GM18520 (cell line): ENCODE data around the gene CADPS2.
A peak's percentile ranks its signal among the peaks of the same experiment; 100 is the strongest.

Source experiments
- ATAC-seq: cut with Tn5 transposase; IDR thresholded peaks from one replicate; pipeline ENCODE4 v1.9.1; 2021; ENCODE audit not compliant: unreplicated experiment

Gene CADPS2

DNA sequence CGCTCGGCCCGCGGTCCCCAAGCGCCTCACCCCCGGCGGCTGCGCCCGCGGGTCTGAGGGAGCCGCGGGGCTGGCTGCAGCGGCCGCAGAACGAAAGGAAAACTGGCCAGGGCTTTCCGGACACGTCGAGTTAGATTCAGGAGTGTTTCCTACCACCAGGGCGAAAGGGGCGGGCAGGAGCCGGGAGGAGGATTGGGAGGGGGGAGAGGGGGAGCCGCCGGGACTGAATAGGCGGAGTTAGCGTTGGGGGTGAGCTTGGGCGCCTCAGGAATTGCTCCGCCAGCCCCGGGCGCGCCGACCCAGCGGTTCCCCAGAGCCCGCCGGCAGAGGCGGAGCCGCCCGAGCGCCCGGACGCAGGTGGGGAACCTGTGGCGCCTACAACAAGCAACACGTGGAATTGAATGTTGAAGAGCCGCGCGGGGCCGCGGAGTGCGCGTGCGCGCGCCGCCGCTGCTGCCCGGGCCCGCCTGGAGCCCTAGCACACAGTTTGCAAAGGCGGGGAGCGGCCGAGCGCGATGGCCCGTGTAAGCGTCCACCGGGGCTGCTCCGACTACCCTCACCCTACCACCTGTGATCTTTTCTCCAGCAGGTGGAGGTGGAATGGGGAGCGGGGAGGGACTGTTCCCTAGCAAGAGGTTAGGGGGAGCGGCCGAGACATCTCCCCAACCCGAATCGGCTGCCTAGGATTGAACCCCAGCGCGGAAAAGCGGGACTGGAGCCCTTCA lies at the start of gene CADPS2:
TSS of gene CADPS2 (minus strand) at position 104 of the 725 bp plus-strand sequence. CDS start 123 bp downstream, outside the sequence.
- peak; percentile 61 for ATAC-seq

DNA sequence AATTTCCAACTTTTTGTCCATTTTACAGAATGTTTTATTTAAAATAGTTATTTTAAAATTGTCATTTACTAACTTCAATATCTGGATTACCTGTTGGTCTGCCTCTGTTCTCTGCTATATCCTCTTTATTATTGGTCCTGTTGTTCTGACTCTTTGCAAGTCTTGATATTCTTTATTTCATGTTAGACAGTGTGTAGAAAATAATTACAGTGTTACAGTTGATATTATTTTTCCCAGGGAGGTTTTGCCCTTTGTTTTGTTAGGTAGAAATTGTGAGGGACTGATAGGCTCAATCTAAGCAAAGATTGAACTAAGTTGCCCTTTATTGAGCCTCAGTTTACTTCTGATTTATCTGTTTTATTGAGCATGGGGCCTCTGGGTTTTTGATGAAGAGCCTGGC lies 49.4 kb upstream of the CADPS2 start:
- ATAC-seq: no peak

DNA sequence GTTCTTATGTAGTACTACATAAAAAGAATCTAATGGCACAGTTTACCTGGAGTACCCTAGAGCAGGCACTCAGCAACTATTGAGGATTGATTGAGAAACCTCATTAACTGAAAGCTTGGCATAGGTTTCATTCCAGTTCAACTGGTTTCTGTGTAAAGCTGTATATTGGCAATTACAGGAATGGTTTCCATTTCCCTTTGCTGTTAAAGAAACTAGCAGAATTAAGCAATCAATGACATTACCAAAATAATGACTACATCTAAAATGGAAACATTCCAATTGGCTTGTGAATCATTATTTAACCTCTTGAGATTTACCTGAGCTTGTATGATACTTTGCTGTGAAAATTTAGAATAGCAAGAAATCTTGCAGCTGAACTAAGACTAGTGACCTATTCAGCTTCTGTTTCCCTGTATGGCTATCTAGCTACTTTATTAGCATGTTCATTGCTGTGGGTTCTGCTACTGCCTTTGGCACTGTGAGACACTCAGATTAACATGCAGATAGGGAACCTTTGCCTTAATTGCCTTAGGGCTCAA lies 33.5 kb upstream of the CADPS2 start:
- ATAC-seq: no peak

DNA sequence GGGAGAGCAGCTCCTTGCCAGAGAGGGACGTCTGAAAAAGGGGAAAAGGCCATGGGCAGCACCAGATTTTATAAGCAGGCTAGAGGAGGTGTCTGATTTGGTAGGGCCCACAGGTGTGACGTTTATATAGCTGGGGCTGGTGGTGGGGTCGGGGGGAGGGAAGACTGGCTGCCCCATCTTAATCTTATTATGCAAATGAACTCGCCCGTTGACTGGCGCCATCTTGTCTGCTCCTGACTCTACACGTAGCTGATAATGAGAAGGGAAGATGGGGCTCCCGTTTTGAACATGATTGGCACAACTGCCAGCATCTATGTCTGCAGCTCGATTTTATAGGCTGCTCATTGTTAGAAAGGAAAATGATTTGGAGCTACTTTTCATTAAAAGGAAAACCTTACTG lies 28.6 kb upstream of the CADPS2 start:
- no peak for ATAC-seq

DNA sequence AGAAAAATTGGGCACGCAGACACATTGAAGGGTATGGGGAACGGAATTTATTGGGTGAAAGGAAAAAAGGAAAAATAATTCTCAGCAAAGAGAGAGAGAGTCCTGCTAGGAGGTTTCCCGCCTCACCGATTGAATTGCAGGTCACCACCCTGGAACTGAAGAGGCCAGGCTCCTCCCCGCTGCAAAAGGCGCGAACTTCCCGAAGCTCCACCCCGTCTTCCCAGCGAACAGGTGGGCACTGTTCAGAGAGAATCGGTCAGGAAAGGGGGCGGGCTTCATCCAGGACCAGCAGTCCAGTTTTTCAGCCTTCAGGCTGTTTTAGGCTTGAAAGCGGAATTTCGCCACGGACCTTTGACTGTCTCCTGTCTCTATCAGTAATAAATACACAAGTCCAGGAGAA lies 27.3 kb upstream of the CADPS2 start:
- ATAC-seq: no peak

DNA sequence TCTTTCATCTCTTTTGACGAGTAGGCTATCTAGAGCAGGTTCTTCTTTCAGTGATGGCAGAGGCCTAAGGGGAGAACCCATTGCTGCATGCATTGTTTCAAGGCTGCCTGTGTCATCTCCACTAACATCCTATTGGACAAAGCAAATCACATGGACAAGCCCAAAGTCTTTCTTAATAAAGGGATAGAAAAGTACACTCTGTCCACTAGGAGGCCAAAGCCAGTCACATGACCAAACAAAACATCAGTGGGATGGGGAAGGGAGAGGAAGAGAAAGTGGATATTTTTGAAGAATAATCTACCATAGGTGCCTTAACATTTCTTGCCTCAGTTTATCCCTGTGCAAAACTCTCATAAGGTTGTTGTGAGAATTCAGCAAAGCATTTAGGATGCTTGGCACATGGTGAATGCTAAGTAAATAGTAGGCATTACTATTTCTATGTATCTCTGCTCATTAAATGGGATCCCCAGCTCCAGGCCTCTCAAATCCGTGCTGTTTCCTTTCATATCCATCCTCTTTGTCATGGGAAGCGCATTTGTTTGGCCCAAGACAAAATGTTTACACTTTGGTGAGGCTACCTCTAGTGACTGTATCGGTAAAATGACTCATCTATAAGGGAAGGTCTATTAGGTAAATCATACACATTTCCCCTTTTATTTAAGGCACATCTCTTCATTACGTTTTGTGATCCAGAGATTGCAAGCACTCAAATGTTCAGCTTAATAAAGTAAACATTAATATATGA lies 16.7 kb upstream of the CADPS2 start:
- ATAC-seq: no peak

DNA sequence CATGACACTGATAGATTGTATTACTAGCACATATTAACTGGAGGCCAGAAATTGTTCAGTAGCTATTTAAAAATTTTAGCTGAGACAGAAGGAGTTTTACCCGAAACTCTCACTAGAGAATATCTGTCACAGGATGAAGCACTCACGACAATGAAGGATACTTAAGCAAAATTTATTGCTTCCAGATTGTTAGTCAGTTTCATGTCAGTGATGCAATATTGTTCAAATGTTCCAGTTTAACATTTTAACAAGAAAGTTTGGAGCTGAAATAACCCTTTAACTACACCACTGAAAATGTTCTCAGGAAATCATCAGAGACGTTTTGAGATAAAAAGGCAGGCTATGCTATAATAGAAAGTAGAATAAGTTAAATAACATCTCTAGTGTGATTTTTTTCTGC lies 15.0 kb upstream of the CADPS2 start:
- ATAC-seq: no peak

DNA sequence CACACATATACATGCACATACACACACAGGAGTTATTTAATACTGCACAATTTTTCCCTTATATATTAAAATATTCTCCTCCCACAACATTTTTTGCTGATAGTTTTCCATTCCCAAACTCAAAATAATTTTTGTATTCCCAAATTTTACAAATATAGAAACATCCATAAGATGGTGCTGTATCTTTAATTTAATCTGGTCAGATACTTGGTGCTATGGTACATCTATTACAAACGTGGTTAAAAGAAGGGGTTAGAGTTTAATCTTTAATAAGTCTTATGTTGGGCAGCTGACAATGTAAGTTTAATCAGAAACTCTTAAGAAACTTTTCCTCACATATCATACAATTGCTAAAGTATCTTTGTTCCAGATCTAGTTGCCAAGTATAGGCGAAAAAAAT lies 10.2 kb upstream of the CADPS2 start:
- ATAC-seq: no peak

DNA sequence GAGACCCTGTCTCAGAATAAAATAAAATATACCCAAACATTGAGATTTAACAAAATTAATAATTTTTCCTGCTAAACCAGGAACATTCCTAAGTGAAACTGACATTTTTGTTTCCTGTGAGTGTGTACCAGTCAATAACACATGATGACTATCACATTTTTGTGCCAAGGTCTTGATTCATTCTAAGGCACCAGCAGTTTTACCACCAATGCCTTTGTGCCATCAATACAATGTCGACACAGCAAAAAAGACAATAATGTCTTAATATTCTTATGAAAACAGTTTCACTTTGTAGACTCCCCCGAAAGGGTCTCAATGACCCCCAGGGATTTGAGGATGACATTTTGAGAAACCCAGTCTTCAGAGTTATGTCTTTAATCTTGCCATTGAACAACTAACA lies 7.2 kb upstream of the CADPS2 start:
- no peak for ATAC-seq

DNA sequence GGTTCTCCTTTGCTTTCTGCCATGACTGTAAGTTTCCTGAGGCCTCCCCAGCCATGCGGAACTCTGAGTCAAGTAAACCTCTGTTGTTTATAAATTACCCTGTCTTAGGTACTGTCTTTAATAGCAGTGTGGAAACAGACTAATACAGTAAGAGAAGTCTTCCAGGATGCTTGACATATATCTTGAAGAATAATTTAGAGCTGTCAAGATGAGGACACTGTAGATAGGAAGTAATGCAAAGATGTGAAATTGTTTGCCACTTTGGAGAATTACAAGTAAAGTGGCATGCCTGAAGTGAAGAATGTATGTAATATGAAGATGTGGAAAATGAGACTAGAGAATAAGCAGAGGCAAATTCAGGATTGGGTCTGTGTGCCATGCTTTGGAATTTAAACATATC lies 2.9 kb upstream of the CADPS2 start:
- ATAC-seq: no peak

DNA sequence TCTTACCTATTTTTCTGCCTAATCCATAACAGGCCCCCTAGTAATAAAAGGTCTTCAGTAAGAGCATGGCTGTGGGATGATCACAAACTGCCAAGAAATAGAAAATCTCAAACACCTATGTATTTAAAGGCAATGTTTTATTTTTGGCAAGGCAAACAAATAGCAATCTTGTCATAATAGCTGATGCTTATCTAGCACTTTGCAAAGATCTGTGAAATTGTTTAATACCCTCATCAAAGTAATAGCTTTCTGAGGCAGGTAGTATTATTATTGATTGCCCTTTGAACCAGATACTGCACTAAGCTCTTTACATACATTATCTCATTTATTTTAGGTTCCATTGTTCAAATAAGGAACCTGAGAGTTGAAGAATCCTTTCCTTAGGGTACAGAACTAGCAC lies 1.6 kb upstream of the CADPS2 start:
- no peak for ATAC-seq

DNA sequence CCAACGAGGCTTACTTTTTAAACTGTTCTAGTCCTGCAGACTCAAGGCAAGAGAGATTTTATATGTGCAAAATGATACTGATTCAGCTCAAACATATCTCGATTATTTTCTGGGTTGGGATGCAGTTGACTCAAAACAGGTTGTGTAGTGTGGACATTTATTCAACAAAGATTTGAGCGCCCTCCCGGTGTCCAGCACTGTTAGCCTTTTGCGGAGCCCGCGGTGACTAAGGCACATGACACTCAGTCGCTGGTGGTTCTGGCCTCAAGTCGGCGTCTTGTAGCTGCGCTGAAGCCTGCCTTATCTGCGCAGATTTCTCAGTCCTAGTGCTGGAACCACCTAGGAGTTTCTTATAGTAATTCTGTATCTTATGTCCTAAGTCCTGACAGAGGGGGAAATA lies 938 bp upstream of the CADPS2 start:
- no peak for ATAC-seq

DNA sequence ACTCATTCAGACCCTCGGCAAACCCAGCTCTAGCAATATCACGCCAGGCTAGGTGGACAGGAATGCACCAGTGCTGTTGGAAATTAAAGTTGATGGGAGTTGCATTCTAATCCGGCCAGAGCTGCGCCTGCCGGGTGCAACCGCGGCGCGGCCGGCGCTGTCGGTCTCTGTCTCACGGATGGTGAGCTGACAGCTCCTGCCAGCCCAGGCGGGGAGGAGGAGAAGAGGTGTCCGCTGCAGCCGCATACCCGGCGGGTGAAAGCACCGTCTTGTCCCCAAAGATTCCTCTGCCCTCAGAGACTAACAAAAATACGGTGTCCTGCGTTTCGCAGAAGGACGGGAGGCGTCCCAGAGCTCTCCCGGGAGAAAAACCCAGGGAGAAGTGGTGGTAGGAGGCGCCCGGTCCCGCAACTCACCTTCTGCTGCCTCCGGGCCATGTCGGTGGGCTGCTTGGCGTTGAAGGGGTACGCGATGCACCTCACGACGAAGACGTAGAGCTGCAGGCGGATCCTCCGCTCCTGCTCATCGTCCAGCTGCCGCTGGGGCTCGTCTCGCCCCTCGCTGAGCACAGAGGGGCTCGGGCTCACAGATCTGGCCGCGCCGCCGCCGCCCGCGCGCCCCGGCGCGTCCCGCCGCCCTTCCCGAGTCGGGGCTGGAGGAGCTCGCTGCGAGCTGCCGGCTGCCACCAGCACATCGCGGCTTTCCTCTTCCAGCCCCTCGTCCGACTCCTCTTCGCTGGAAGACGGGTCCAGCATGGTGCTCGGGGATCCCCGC lies 490 bp downstream of the CADPS2 start:
- ATAC-seq: peak; percentile 18

DNA sequence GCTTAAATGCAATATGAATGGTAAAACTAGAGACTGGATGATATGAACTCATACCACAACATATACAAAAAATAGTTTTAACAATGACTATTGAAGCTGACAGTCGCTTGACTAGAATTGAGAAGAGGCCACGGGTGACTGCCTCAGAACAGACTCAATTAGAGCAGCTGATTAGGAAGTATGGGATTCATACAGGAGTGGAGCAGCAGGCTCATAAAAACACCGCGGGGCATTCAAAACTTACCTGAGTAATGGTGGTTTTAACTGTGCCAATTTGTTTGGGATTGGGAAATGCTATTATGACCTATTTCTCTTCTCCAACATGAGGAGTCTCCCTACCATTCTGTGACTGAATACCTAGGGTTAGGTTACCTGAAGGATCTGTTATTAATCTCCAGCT lies 2.1 kb downstream of the CADPS2 start:
- ATAC-seq: no peak

DNA sequence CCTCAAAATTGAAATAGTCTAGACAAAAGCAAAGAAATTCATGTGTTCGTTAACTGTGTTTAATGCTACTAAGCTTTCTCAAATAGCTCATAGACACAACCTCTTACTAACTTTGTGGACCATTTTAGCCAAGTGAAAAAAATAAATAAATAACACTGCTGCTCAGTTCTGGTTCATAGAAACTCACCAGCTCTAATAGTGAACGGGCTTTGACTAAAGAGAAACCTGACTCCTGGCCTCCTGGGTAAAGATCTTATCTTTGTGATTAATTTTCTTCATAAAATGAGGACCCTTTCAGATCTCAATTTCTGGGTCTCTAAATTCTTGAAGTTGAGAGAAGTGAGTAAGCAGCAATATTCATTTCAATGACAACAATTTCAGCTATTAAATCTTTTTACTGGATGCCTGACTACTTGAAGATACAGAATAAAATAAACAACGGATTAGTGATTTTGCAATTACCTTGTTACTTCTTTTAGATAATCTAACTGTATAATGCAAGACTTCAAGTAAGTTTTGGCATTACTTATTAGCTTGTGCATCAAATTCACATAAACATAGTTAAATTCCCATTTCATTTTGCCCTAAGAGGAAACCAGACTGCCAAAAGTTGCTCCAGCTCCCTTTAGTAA lies 3.1 kb downstream of the CADPS2 start:
- no peak for ATAC-seq

DNA sequence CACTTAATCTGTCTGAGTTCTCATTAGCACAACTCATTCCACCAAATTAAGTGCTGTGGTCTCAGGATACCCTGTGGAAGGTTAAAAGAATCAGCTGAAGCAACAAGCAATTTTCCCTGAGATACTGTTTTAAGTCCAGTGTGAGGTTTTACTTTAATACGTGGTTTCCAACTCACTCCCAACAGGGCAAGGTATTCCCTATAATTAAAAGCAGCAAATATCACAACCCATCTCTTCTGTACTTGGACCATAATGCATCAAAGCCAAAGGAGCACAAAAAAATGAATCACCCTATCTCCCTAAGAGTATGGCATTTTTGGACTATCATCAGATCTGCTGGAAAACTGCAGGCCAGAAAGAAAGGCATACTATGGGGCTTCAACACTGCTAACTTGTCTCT lies 4.9 kb downstream of the CADPS2 start:
- no peak for ATAC-seq

DNA sequence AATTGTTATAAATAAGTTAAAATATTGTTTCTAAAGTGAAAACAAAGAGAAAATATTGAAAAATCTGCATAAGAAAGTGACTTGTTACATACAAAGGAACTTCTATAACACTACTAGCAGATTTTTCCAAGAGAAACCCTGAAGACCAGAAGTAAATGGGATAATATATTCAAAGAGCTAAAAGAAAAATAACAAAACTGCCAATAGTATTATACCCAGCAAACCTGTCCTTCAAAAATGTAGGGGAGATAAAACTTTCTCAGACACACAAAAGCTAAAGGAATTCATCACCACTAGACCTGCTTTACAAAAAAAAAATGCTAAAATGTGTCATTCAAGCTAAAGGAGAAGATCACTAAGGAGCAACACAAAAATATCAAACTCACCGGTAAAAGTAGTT lies 17.0 kb downstream of the CADPS2 start:
- ATAC-seq: no peak

DNA sequence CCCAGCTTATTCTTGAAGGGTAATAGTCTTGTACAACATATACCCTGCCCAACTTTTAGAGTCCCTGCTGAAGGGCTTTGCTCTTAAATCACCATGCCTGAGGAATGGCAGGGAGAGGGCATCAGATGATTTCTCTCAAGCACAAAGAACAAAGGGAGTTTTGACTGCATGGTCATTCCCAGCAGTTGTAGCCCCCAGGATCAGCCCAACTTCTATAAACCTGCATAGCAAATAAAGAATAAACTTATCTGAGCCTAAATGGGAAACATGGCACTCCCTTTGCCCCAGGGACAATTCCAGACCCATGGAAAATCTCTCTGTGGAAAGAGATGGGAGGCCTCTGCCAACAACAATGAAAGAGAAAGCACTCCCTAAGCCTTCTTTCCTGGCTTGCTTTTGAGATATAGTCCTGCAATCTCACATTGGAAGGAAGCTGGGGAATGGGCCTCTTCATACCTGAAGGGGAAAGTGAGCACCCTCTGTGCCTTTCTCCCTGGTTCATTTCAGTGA lies 18.7 kb downstream of the CADPS2 start:
- no peak for ATAC-seq

DNA sequence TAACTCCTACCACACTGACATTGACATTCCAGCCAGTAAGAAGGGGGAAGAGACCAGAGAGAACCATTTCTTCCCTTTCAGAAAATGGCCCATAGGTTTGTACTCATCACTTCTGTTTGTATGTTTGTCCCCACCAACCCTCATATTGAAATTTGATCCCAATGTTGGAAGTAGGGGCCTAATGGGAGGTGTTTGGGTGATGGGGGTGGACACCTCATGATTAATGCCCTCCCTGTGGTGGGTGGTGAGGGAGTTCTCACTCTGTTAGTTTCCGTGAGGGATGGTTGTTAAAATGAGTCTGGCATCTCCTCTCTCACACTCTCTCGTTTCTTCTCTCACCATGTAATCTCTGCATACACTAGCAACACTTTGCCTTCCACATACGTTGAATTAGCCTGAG lies 21.4 kb downstream of the CADPS2 start:
- ATAC-seq: no peak

DNA sequence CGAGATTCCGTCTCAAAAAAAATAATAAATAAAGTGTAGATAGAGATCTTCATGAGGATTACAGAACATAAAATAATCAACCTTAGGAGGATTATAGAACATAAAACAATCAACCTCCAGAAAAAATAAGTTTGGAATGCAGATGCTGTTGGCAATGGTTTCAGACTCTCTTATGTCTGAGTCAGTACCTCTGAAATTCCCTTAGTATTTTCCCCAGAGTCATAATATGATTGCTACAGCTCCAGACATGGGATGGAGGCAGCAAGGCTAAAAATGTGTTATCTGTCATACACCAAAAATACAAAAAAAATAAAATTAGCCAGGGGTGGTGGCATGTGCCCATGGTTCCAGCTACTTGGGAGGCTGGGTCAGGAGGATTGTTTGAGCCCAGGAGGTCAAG lies 22.2 kb downstream of the CADPS2 start:
- ATAC-seq: no peak

DNA sequence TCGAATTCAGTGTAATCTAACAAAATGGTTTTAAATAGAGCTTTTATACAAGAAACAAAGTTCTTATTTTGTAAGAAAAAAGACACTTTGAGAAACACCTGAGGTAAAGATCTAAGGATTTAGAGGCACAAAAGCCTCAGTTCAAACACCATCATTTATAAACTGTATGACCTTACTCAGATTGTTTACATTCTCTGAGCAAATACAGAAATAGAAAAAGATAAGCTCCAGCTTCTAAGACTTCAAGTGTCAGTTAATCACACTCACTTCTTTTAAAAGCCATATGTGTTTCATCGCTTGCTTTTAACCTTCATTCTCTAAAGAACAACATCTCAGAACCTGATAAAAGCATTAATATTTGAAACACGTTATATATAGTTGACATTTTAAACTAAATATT lies 27.9 kb downstream of the CADPS2 start:
- ATAC-seq: no peak
